ENCODE data around the gene KIF1B.

Gene KIF1B

DNA sequence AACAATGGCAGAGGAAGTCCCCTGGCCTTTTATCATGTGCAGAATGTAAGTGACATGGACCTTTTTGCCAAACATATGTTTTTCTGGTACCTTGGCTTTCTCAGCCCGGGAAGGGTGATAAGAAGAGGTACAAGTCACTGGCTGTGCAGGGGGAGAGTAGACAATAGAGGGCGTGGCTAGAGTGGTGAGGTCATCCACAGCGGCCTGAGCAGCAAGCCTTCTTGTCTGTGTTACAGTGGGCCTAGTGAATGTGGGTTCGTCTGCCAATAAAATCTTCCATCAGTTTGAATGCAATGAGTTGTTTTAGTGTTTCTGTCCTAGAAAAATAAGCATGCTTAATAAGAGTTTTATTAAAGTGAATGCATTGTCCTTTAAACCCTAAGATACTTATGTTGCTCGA lies 129.4 kb downstream of the KIF1B start:
- Histone ChIP-seq H3K36me3 (ENCODE audit: insufficient read depth, low read length) (no peaks in the 10 kb centered on the region), H3K9me3 (ENCODE audit: low read length) (no peaks in the 10 kb centered on the region), H4K20me1 (ENCODE audit: insufficient read depth, low read length) (no peaks in the 10 kb centered on the region), H3K27ac (ENCODE audit: low read depth, low read length, poor library complexity, severe bottlenecking) (no peak overlapping the region), H3K9ac (ENCODE audit: low read length) (no peak overlapping the region), H3K4me1 (ENCODE audit: insufficient read depth, low read length, severe bottlenecking) (no peaks in the 10 kb centered on the region), H3K4me3 (ENCODE audit: low read depth, low read length, poor library complexity, severe bottlenecking) (no peak overlapping the region), H3K79me2 (ENCODE audit: insufficient read depth, low read length) (no peaks in the 10 kb centered on the region), H3K27me3 (ENCODE audit: insufficient read depth, low read length) (no peaks in the 10 kb centered on the region), H2AFZ (ENCODE audit: low read length) (no peak overlapping the region), H3K9me2 (ENCODE audit: low read depth, low read length) (no peaks in the 10 kb centered on the region), H3F3A (ENCODE audit: insufficient read depth, low read length) (no peaks in the 10 kb centered on the region), H3K4me2 (ENCODE audit: low read length) (no peak overlapping the region)
- no peak for TF ChIP-seq EZH2 (IDR thresholded peaks at IDR 0.05; ENCODE audit: borderline replicate concordance, low read length)
- TF ChIP-seq, protein P1, sequence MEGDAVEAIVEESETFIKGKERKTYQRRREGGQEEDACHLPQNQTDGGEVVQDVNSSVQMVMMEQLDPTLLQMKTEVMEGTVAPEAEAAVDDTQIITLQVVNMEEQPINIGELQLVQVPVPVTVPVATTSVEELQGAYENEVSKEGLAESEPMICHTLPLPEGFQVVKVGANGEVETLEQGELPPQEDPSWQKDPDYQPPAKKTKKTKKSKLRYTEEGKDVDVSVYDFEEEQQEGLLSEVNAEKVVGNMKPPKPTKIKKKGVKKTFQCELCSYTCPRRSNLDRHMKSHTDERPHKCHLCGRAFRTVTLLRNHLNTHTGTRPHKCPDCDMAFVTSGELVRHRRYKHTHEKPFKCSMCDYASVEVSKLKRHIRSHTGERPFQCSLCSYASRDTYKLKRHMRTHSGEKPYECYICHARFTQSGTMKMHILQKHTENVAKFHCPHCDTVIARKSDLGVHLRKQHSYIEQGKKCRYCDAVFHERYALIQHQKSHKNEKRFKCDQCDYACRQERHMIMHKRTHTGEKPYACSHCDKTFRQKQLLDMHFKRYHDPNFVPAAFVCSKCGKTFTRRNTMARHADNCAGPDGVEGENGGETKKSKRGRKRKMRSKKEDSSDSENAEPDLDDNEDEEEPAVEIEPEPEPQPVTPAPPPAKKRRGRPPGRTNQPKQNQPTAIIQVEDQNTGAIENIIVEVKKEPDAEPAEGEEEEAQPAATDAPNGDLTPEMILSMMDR (IDR thresholded peaks at IDR 0.05; ENCODE audit: low read length) = no peak

- Histone ChIP-seq H3K79me2 (ENCODE audit: insufficient read depth, low read length) (no peaks in the 10 kb centered on the region), H3K9ac (ENCODE audit: low read length) (no peak overlapping the region), H3K9me3 (ENCODE audit: low read length) (no peaks in the 10 kb centered on the region), H3K4me1 (ENCODE audit: insufficient read depth, low read length, severe bottlenecking) (no peaks in the 10 kb centered on the region), H4K20me1 (ENCODE audit: insufficient read depth, low read length) (no peaks in the 10 kb centered on the region), H3K36me3 (ENCODE audit: insufficient read depth, low read length) (no peaks in the 10 kb centered on the region), H3F3A (ENCODE audit: insufficient read depth, low read length) (no peaks in the 10 kb centered on the region), H3K9me2 (ENCODE audit: low read depth, low read length) (no peaks in the 10 kb centered on the region), H3K4me3 (ENCODE audit: low read depth, low read length, poor library complexity, severe bottlenecking) (no peak overlapping the region), H2AFZ (ENCODE audit: low read length) (no peak overlapping the region), H3K4me2 (ENCODE audit: low read length) (no peak overlapping the region), H3K27ac (ENCODE audit: low read depth, low read length, poor library complexity, severe bottlenecking) (no peak overlapping the region), H3K27me3 (ENCODE audit: insufficient read depth, low read length) (no peaks in the 10 kb centered on the region; the same call in 1 of the 2 replicates)
- TF ChIP-seq EZH2 (IDR thresholded peaks at IDR 0.05; ENCODE audit: borderline replicate concordance, low read length) = no peak
- TF ChIP-seq, protein P1 (IDR thresholded peaks at IDR 0.05; ENCODE audit: low read length) = no peak
Measured at GRCh38 chr1:10340930-10341590, 130.7 kb downstream of the KIF1B start.

- no peak overlapping the region for H3K9ac ChIP-seq (ENCODE audit: low read length)
- no peaks in the 10 kb centered on the region for H3K9me3 ChIP-seq (ENCODE audit: low read length)
- H3K4me3 ChIP-seq (ENCODE audit: low read depth, low read length, poor library complexity, severe bottlenecking) = no peak overlapping the region
- no peak for TF ChIP-seq EZH2 (IDR thresholded peaks at IDR 0.05; ENCODE audit: borderline replicate concordance, low read length)
- TF ChIP-seq, protein P1 (IDR thresholded peaks at IDR 0.05; ENCODE audit: low read length) = no peak
- no peaks in the 10 kb centered on the region for H3K36me3 ChIP-seq (ENCODE audit: insufficient read depth, low read length)
- no peak overlapping the region for H3K27ac ChIP-seq (ENCODE audit: low read depth, low read length, poor library complexity, severe bottlenecking)
- H3K4me2 ChIP-seq (ENCODE audit: low read length) = no peak overlapping the region
- no peak overlapping the region for H2AFZ ChIP-seq (ENCODE audit: low read length)
- H3K79me2 ChIP-seq (ENCODE audit: insufficient read depth, low read length) = no peaks in the 10 kb centered on the region
- H3K27me3 ChIP-seq (ENCODE audit: insufficient read depth, low read length) = no peaks in the 10 kb centered on the region; the same call in 1 of the 2 replicates
- no peaks in the 10 kb centered on the region for H3F3A ChIP-seq (ENCODE audit: insufficient read depth, low read length)
- no peaks in the 10 kb centered on the region for H3K9me2 ChIP-seq (ENCODE audit: low read depth, low read length)
- no peaks in the 10 kb centered on the region for H3K4me1 ChIP-seq (ENCODE audit: insufficient read depth, low read length, severe bottlenecking)
- no peaks in the 10 kb centered on the region for H4K20me1 ChIP-seq (ENCODE audit: insufficient read depth, low read length)
Measured at GRCh38 chr1:10347109-10347508, 136.7 kb downstream of the KIF1B start.

All from OCI-LY1 (cell line).